HFFc6 (cell line): ENCODE results near the gene BICDL1. TPM values are rescaled to one million over a fixed set of nuclear protein-coding genes. Genes with fewer than 3 reads are reported as not detected.

Experiments used
- DNase-seq: peaks from one replicate; pipeline ENCODE4 v3.0.0-alpha.2; 2018
- H3K27ac Mint-ChIP-seq: 2 replicates; pipeline ENCODE4 v1.8.0; 2020; ENCODE audit warnings: mild to moderate bottlenecking, mixed read lengths
- H3K27me3 Mint-ChIP-seq: 2 replicates; pipeline ENCODE4 v1.8.0; 2021; ENCODE audit warnings: mild to moderate bottlenecking, moderate library complexity, mixed read lengths; ENCODE audit not compliant: insufficient read depth
- H3K36me3 Mint-ChIP-seq: 2 replicates; pipeline ENCODE4 v1.8.0; 2021; ENCODE audit warnings: low read depth, mixed read lengths
- H3K4me1 Mint-ChIP-seq: 2 replicates; pipeline ENCODE4 v1.8.0; 2020; ENCODE audit warnings: low read depth, mixed read lengths
- H3K4me3 Mint-ChIP-seq: 2 replicates; pipeline ENCODE4 v1.8.0; 2020; ENCODE audit warnings: mild to moderate bottlenecking, moderate library complexity, mixed read lengths
- H3K9me3 Mint-ChIP-seq: 2 replicates; pipeline ENCODE4 v1.8.0; 2020; ENCODE audit warnings: mild to moderate bottlenecking, mixed read lengths
- CTCF ChIP-seq: fragments of 200-600 bp; sonication (generic); IDR thresholded peaks from 2 replicates; pipeline ENCODE4 v1.5.0; 2021; ENCODE audit warnings: antibody characterized with exemption, mild to moderate bottlenecking
- total RNA-seq, 6 experiments: library from RNA; stranded (reverse); fragmentation: NEBNext Ultra II Directional; extraction: Animal tissue kit (Norgen Biotek cat#: 25700); gene quantifications; 2 replicates in 1 of 6; 3 replicates in 5 of 6; pipeline ENCODE4 v1.2.3, GENCODE V29; 2021

Gene BICDL1
- total RNA-seq, 6 experiments from 2014 or later = 0.05 TPM; not detected in 5

- Mint-ChIP-seq H3K4me3 (no peak overlapping the region), H3K27ac (peak overlapping the region; percentile 47), H3K4me1 (peaks cover 22% of the 10 kb centered on the region), H3K27me3 (peaks cover 7% of the 10 kb centered on the region), H3K9me3 (no peaks in the 10 kb centered on the region), H3K36me3 (peaks cover 31% of the 10 kb centered on the region)
- TF ChIP-seq CTCF = no peak
- peak; percentile 28 for DNase-seq
Observed at GRCh38 chr12:120125792-120126634, 137.0 kb downstream of the BICDL1 start.

GRCh38 chr12:120126635-120127005, 137.6 kb downstream of the BICDL1 start:
- Mint-ChIP-seq H3K27ac (peak overlapping the region; percentile 47), H3K27me3 (peaks cover 7% of the 10 kb centered on the region), H3K9me3 (no peaks in the 10 kb centered on the region), H3K4me3 (no peak overlapping the region), H3K4me1 (peaks cover 19% of the 10 kb centered on the region), H3K36me3 (peaks cover 31% of the 10 kb centered on the region)
- TF ChIP-seq CTCF = no peak
- DNase-seq = no peak

GRCh38 chr12:120130011-120130410, 141.0 kb downstream of the BICDL1 start:
- peaks cover 3% of the 10 kb centered on the region for H3K27me3 Mint-ChIP-seq
- peaks cover 44% of the 10 kb centered on the region for H3K36me3 Mint-ChIP-seq
- TF ChIP-seq CTCF = no peak
- DNase-seq = no peak
- no peaks in the 10 kb centered on the region for H3K9me3 Mint-ChIP-seq
- no peak overlapping the region for H3K4me3 Mint-ChIP-seq
- no peak overlapping the region for H3K27ac Mint-ChIP-seq
- peaks cover 19% of the 10 kb centered on the region for H3K4me1 Mint-ChIP-seq

GRCh38 chr12:120131116-120131515, 142.1 kb downstream of the BICDL1 start:
- H3K9me3 Mint-ChIP-seq = no peaks in the 10 kb centered on the region
- no peak for DNase-seq
- no peaks in the 10 kb centered on the region; the same call in 1 of the 2 replicates for H3K27me3 Mint-ChIP-seq
- no peak overlapping the region for H3K4me3 Mint-ChIP-seq
- peaks cover 41% of the 10 kb centered on the region for H3K36me3 Mint-ChIP-seq
- no peak overlapping the region for H3K27ac Mint-ChIP-seq
- no peak for TF ChIP-seq CTCF
- peaks cover 12% of the 10 kb centered on the region for H3K4me1 Mint-ChIP-seq

- Mint-ChIP-seq H3K9me3 (no peaks in the 10 kb centered on the region), H3K27ac (no peak overlapping the region), H3K4me3 (no peak overlapping the region), H3K36me3 (peaks cover 32% of the 10 kb centered on the region), H3K27me3 (peaks cover 1% of the 10 kb centered on the region; the same call in 1 of the 2 replicates), H3K4me1 (peaks cover under 1% of the 10 kb centered on the region; the same call in 1 of the 2 replicates)
- no peak for DNase-seq
- TF ChIP-seq CTCF = no peak
Observed at GRCh38 chr12:120132054-120132836, 143.2 kb downstream of the BICDL1 start.
